Ovary (tissue), 9 donors: ENCODE measurements around the gene RNU6-9. TPM values are rescaled to one million over a fixed set of nuclear protein-coding genes. Genes with fewer than 3 reads are reported as not detected.
A peak's percentile ranks its signal among the peaks of the same experiment; 100 is the strongest.

Source experiments
- DNase-seq, 5 donors: peaks; one replicate each; pipeline ENCODE4 v3.0.0-alpha.2; 2019 to 2020
- H3K27ac ChIP-seq, 2 donors: fragments of 200-600 bp; one replicate each; pipeline versions ENCODE4 v1.5.1 to v1.8.0; 2019 to 2022
- H3K27me3 ChIP-seq: fragments of 200-600 bp; one replicate; pipeline ENCODE4 v1.8.0; 2022
- H3K36me3 ChIP-seq: fragments of 200-600 bp; sonication (generic); one replicate; pipeline ENCODE4 v1.5.1; 2019
- H3K4me1 ChIP-seq: one replicate; pipeline ENCODE4 v1.8.1; 2013; ENCODE audit warnings: mild to moderate bottlenecking, moderate library complexity; ENCODE audit not compliant: insufficient read depth
- H3K4me3 ChIP-seq: fragments of 200-600 bp; sonication (generic); one replicate; pipeline ENCODE4 v1.5.1; 2017
- H3K9me3 ChIP-seq, 2 donors: fragments of 200-600 bp in 1 of 2; sonication (generic) in 1 of 2; one replicate each; pipeline versions ENCODE4 v1.5.1 to v1.8.1; 2013 to 2019; ENCODE audit warnings: mild to moderate bottlenecking in 1 of 2, moderate library complexity in 1 of 2
- CTCF ChIP-seq, 3 donors: fragments of 450-650 bp in 2 of 3; fragments of 200-600 bp in 1 of 3; IDR thresholded peaks; one replicate each; pipeline versions ENCODE4 v1.5.1 to v1.8.0; 2016 to 2022; ENCODE audit warnings: antibody characterized with exemption in 3 of 3, mild to moderate bottlenecking in 1 of 3
- EP300 ChIP-seq: sonication (generic); formaldehyde crosslinking; IDR thresholded peaks from one replicate; pipeline ENCODE4 v1.6.1; 2017; ENCODE audit warnings: antibody characterized with exemption
- POLR2A ChIP-seq: fragments of 450-650 bp; IDR thresholded peaks from one replicate; pipeline ENCODE4 v1.6.1; 2017; ENCODE audit warnings: antibody characterized with exemption, mild to moderate bottlenecking, moderate library complexity
- WGBS, 3 donors: extraction: QIAGEN DNeasy Blood & Tissue Kit in 1 of 3; methylation state at CpG; one replicate each; pipeline versions ENCODE4 v1.1.5 to v1.1.7; 2013 to 2017; 5-methylcytosine and 5-hydroxymethylcytosine counted together
- intact Hi-C, 4 donors: fragments of 100-400 bp; cut with DNase I; formaldehyde crosslinking; loops; one replicate each; pipeline versions ENCODE4 v1.11.0 to v1.15.1; 2022 to 2023
- polyA plus RNA-seq, 2 donors: library from polyadenylated mRNA; stranded (reverse); fragments of 200-250 nt in 1 of 2; fragments of 350-450 nt in 1 of 2; fragmentation: Illumina TruSeq in 1 of 2; extraction: RNeasy Lipid Tissue Mini Kit (QIAGEN cat#74804) in 1 of 2; gene quantifications; one replicate each; pipeline ENCODE4 v1.2.3, GENCODE V29; 2013 to 2014
- total RNA-seq, 7 donors: library from RNA; depleted of rRNA in 2 of 7; stranded (reverse); fragments of >200 nt in 2 of 7; fragmentation: NEBNext Ultra II Directional in 3 of 7; extraction: Animal tissue kit (Norgen Biotek cat#: 25700) in 3 of 7; gene quantifications; one replicate each; pipeline versions ENCODE4 v1.1.0 to v1.2.4, GENCODE V29; 2016 to 2023
- donor health status: DM: no; HTN: no; CAD: no; lungs with moderate emphysema.
- donor health status: DM: no; HTN: no; CAD: no.
- donor health status: Bipolar disorder and iron deficiency.
- donor health status: DM: yes; HTN: yes; CAD: no.
- donor health status: DM: no; HTN: no; CAD: no.
- donor health status: DM: yes; HTN: yes; CAD: no.

The RNU6-9 gene
- total and polyA plus RNA-seq, 9 donors: not detected

- Histone ChIP-seq H3K27ac (peak overlapping the region; percentile 90 to 92), H3K9me3 (no peaks in the 10 kb centered on the region), H3K4me3 (no peak overlapping the region), H3K36me3 (no peaks in the 10 kb centered on the region), H3K27me3 (no peaks in the 10 kb centered on the region), H3K4me1 (peaks cover 17% of the 10 kb centered on the region)
- 80 to 85% (median 82%) methylated on average over 34 of the region's 34 CpGs for WGBS, 3 donors
- peak in 2 of 5 donors; percentile 58 to 66 for DNase-seq
- TF ChIP-seq EP300 (no peak), POLR2A (peak; percentile 14)
- intact Hi-C loops: loop anchor here in 2 of 4 donors (5.0 kb wide), 2 partner anchors 39 to 49 kb away; partner anchors contain the start of gene KISS1R (in 1 of the 2)
These were observed 24.6 kb upstream of the RNU6-9 start for GRCh38 chr19:868458-869244.

GRCh38 chr19:869245-870177, 23.8 kb upstream of the RNU6-9 start:
- Histone ChIP-seq H3K36me3 (no peaks in the 10 kb centered on the region), H3K4me3 (no peak overlapping the region), H3K27ac (peak overlapping the region; percentile 90 to 92), H3K9me3 (no peaks in the 10 kb centered on the region), H3K4me1 (peaks cover 17% of the 10 kb centered on the region), H3K27me3 (no peaks in the 10 kb centered on the region)
- 31 to 36% (median 33%) methylated on average over 28 to 29 of the region's 29 CpGs for WGBS, 3 donors
- peak; percentile 86 to 92 (median 87) for DNase-seq
- intact Hi-C loops: loop anchor here in 2 of 4 donors (5.0 kb wide), 2 partner anchors 38 to 48 kb away; partner anchors contain the start of gene KISS1R (in 1 of the 2)
- TF ChIP-seq EP300 (no peak), CTCF (IDR thresholded peaks at IDR 0.05) (no peak), POLR2A (no peak)

- Histone ChIP-seq H3K4me3 (no peak overlapping the region), H3K9me3 (no peaks in the 10 kb centered on the region), H3K4me1 (peaks cover 17% of the 10 kb centered on the region), H3K27ac (peak overlapping the region; percentile 90 to 92), H3K27me3 (no peaks in the 10 kb centered on the region), H3K36me3 (no peaks in the 10 kb centered on the region)
- intact Hi-C loops: no loop called here
- DNase-seq: no peak
- TF ChIP-seq CTCF (IDR thresholded peaks at IDR 0.05): no peak
- no peak for TF ChIP-seq POLR2A
- no peak for TF ChIP-seq EP300
- 88 to 90% (median 88%) methylated on average over 8 of the region's 8 CpGs for WGBS, 3 donors
These were observed 23.0 kb upstream of the RNU6-9 start for GRCh38 chr19:870314-870713.

- WGBS, 3 donors: 59 to 78% (median 72%) methylated on average over 18 to 28 of the region's 28 CpGs
- peak overlapping the region in 1 of 2 donors; percentile 15 for H3K27ac ChIP-seq
- H3K4me1 ChIP-seq: peaks cover 17% of the 10 kb centered on the region
- no peaks in the 10 kb centered on the region for H3K36me3 ChIP-seq
- no peak overlapping the region for H3K4me3 ChIP-seq
- no peak for TF ChIP-seq CTCF (IDR thresholded peaks at IDR 0.05)
- no peak for TF ChIP-seq POLR2A
- no peak for TF ChIP-seq EP300
- no peaks in the 10 kb centered on the region for H3K9me3 ChIP-seq
- peak in 4 of 5 donors; percentile 58 to 82 (median 72) for DNase-seq
- intact Hi-C loops: no loop called here
- H3K27me3 ChIP-seq: no peaks in the 10 kb centered on the region
These were observed 22.3 kb upstream of the RNU6-9 start for GRCh38 chr19:870963-871401.
